ENCODE data around the gene CHRNA4. TPM values are rescaled to one million over a fixed set of nuclear protein-coding genes. Genes with fewer than 3 reads are reported as not detected.
"Not testable (repeated sequence)": the region's sequence is repeated elsewhere in the genome, so short reads cannot be mapped to it uniquely, and the experiment has no call there.

The CHRNA4 gene
- total RNA-seq, 2 donors from 2014 or later = not detected

- no peak for ATAC-seq (replicated peaks)
- H3K27ac Mint-ChIP-seq = no peak overlapping the region
- H3K9me3 Mint-ChIP-seq = peaks cover 5% of the 10 kb centered on the region
- H3K36me3 Mint-ChIP-seq (ENCODE audit: low read depth) = no peaks in the 10 kb centered on the region
- peaks cover under 1% of the 10 kb centered on the region for H3K27me3 Mint-ChIP-seq
- no peak overlapping the region for H3K4me3 Mint-ChIP-seq
- no peaks in the 10 kb centered on the region for H3K4me1 Mint-ChIP-seq
Measured at GRCh38 chr20:63346131-63347080, 14.7 kb downstream of the CHRNA4 start.

GRCh38 chr20:63345328-63346100, 15.6 kb downstream of the CHRNA4 start:
- H3K4me3 Mint-ChIP-seq = no peak overlapping the region
- peaks cover 4% of the 10 kb centered on the region for H3K9me3 Mint-ChIP-seq
- H3K36me3 Mint-ChIP-seq (ENCODE audit: low read depth) = no peaks in the 10 kb centered on the region
- peaks cover 3% of the 10 kb centered on the region for H3K27me3 Mint-ChIP-seq
- H3K27ac Mint-ChIP-seq = no peak overlapping the region
- ATAC-seq (replicated peaks) = no peak
- no peaks in the 10 kb centered on the region for H3K4me1 Mint-ChIP-seq

- Mint-ChIP-seq H3K27me3 (peaks cover 6% of the 10 kb centered on the region), H3K36me3 (ENCODE audit: low read depth) (no peaks in the 10 kb centered on the region), H3K4me1 (no peaks in the 10 kb centered on the region), H3K27ac (no peak overlapping the region), H3K9me3 (no peaks in the 10 kb centered on the region), H3K4me3 (no peak overlapping the region)
- ATAC-seq (replicated peaks) = no peak
Measured at GRCh38 chr20:63344616-63345327, 16.4 kb downstream of the CHRNA4 start.

GRCh38 chr20:63343460-63344445, 17.4 kb downstream of the CHRNA4 start:
- no peaks in the 10 kb centered on the region for H3K36me3 Mint-ChIP-seq (ENCODE audit: low read depth)
- H3K4me1 Mint-ChIP-seq = no peaks in the 10 kb centered on the region
- peaks cover 6% of the 10 kb centered on the region for H3K27me3 Mint-ChIP-seq
- H3K9me3 Mint-ChIP-seq = peaks cover 4% of the 10 kb centered on the region
- no peak overlapping the region for H3K4me3 Mint-ChIP-seq
- ATAC-seq (replicated peaks) = no peak
- no peak overlapping the region for H3K27ac Mint-ChIP-seq

GRCh38 chr20:63342561-63343459, 18.3 kb downstream of the CHRNA4 start:
- H3K4me3 Mint-ChIP-seq = no peak overlapping the region
- ATAC-seq (replicated peaks) = no peak
- H3K27ac Mint-ChIP-seq = no peak overlapping the region
- no peaks in the 10 kb centered on the region for H3K36me3 Mint-ChIP-seq (ENCODE audit: low read depth)
- H3K27me3 Mint-ChIP-seq = peaks cover 6% of the 10 kb centered on the region
- H3K4me1 Mint-ChIP-seq = no peaks in the 10 kb centered on the region
- H3K9me3 Mint-ChIP-seq = peaks cover 4% of the 10 kb centered on the region

GRCh38 chr20:63340158-63340688, 20.9 kb downstream of the CHRNA4 start:
- peaks cover 21% of the 10 kb centered on the region for H3K27me3 Mint-ChIP-seq
- H3K4me1 Mint-ChIP-seq; H3K36me3 Mint-ChIP-seq (ENCODE audit: low read depth); H3K9me3 Mint-ChIP-seq; ATAC-seq (replicated peaks); H3K4me3 Mint-ChIP-seq; H3K27ac Mint-ChIP-seq: not testable (repeated sequence)

- H3K36me3 Mint-ChIP-seq (ENCODE audit: low read depth); H3K9me3 Mint-ChIP-seq; H3K27ac Mint-ChIP-seq; ATAC-seq (replicated peaks); H3K4me1 Mint-ChIP-seq; H3K4me3 Mint-ChIP-seq: not testable (repeated sequence)
- H3K27me3 Mint-ChIP-seq = peaks cover 21% of the 10 kb centered on the region
Measured at GRCh38 chr20:63339154-63340094, 21.7 kb downstream of the CHRNA4 start.

- no peak for ATAC-seq (replicated peaks)
- Mint-ChIP-seq H3K4me3 (no peak overlapping the region), H3K27ac (no peak overlapping the region), H3K9me3 (peaks cover 4% of the 10 kb centered on the region), H3K4me1 (no peaks in the 10 kb centered on the region), H3K27me3 (peaks cover 25% of the 10 kb centered on the region), H3K36me3 (ENCODE audit: low read depth) (no peaks in the 10 kb centered on the region)
Measured at GRCh38 chr20:63337786-63338420, 23.2 kb downstream of the CHRNA4 start.

GRCh38 chr20:63336232-63336752, 24.9 kb downstream of the CHRNA4 start:
- ATAC-seq (replicated peaks) = no peak
- H3K27ac Mint-ChIP-seq = no peak overlapping the region
- no peak overlapping the region for H3K4me3 Mint-ChIP-seq
- H3K4me1 Mint-ChIP-seq = no peaks in the 10 kb centered on the region
- H3K27me3 Mint-ChIP-seq = peaks cover 27% of the 10 kb centered on the region
- H3K36me3 Mint-ChIP-seq (ENCODE audit: low read depth) = no peaks in the 10 kb centered on the region
- H3K9me3 Mint-ChIP-seq = peaks cover 11% of the 10 kb centered on the region

GRCh38 chr20:63335711-63336110, 25.4 kb downstream of the CHRNA4 start:
- H3K4me3 Mint-ChIP-seq = no peak overlapping the region
- peaks cover 26% of the 10 kb centered on the region for H3K27me3 Mint-ChIP-seq
- no peaks in the 10 kb centered on the region for H3K36me3 Mint-ChIP-seq (ENCODE audit: low read depth)
- no peak for ATAC-seq (replicated peaks)
- H3K27ac Mint-ChIP-seq = no peak overlapping the region
- H3K4me1 Mint-ChIP-seq = no peaks in the 10 kb centered on the region
- H3K9me3 Mint-ChIP-seq = peaks cover 11% of the 10 kb centered on the region

GRCh38 chr20:63335060-63335459, 26.1 kb downstream of the CHRNA4 start:
- H3K27me3 Mint-ChIP-seq = peaks cover 23% of the 10 kb centered on the region
- not testable (repeated sequence) for H3K4me1 Mint-ChIP-seq; H3K4me3 Mint-ChIP-seq; H3K27ac Mint-ChIP-seq; H3K36me3 Mint-ChIP-seq (ENCODE audit: low read depth); ATAC-seq (replicated peaks)
- H3K9me3 Mint-ChIP-seq = peaks cover 11% of the 10 kb centered on the region
